Measurements from ENCODE around the gene NAV3.
A peak's percentile ranks its signal among the peaks of the same experiment; 100 is the strongest.

The NAV3 gene

GRCh38 chr12:77882709-77883108 lies 52.0 kb downstream of the NAV3 start:
- no peaks in the 10 kb centered on the region for H3K36me3 Mint-ChIP-seq
- H3K9me3 Mint-ChIP-seq, result peaks cover 8% of the 10 kb centered on the region
- H3K4me1 Mint-ChIP-seq, result no peaks in the 10 kb centered on the region
- H3K4me3 Mint-ChIP-seq, result no peak overlapping the region
- CTCF ChIA-PET, result no interaction called here
- no peaks in the 10 kb centered on the region for H3K27me3 Mint-ChIP-seq
- no peak for DNase-seq
- no peak overlapping the region for H3K27ac Mint-ChIP-seq

DNA sequence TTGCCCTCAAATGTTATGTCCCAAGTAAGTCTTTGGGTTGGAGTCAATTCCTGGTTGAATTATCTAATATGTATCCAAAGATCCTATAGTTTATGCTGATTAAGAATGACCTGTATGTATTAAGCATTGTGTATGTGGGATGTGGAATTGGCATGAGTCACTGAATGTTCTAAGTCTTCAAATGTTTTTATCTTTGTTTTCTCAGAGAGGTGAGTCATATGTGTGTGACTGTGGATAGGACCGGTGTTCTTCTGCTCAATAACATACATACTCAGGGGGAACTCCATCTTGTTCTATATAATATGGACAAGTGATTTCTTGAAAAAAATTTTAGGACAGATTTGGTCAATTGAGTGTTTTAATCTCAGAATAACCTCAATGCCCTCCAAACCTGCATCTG lies 57.9 kb downstream of the NAV3 start:
- CTCF ChIA-PET, result no interaction called here
- no peaks in the 10 kb centered on the region for H3K36me3 Mint-ChIP-seq
- no peaks in the 10 kb centered on the region for H3K4me1 Mint-ChIP-seq
- DNase-seq, result no peak
- H3K9me3 Mint-ChIP-seq, result no peaks in the 10 kb centered on the region
- H3K4me3 Mint-ChIP-seq, result no peak overlapping the region
- no peaks in the 10 kb centered on the region for H3K27me3 Mint-ChIP-seq
- no peak overlapping the region for H3K27ac Mint-ChIP-seq

DNA sequence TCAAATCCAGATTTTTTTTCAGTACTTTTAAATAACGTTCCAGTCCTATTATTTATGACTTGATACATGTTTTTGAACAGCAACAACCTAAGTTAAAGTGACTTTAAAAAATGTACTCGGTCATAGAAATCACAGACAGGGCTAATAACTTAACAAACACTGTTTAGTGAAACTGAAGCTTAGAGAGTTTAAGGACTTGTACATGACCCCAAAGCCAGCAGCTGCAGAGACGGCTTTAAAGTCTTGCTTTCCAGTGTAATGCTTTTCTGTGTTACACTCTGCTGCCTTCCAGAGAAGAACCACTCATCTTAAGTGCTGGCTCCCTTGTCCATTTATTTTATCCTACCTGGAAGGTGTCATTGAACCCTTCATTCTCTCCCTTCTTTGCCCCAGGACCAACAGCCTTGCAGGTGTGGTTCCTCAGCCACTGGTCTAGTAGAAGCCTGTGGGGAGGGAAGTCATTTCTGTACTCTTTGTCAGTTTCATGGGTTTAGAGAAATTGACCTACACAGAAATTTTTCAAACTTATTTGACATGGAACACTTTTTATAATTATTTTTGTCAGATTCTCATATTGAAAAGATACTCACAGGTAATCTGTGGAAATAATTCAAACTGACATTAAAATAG lies 60.9 kb downstream of the NAV3 start:
- no peaks in the 10 kb centered on the region for H3K36me3 Mint-ChIP-seq
- H3K27ac Mint-ChIP-seq, result no peak overlapping the region

DNA sequence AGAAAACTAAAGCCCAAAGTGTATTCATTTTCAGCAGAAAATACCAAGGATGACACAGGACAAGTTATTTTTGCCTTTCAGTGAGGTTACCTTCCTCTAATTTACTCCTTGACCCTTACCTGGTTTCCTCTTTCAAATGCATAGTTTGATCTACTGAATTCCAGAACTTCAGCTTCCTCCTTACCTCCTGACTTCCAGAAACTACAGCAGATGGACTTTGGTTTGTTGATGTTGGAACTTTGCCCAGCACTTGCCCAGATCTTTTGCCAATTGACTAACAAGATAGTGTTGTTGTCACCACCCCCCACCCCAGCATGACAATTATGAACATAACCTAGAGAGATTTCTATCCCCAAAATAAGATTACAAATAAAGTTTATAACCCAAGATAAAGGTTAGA lies 63.2 kb downstream of the NAV3 start:
- Mint-ChIP-seq H3K27me3 (no peaks in the 10 kb centered on the region), H3K36me3 (no peaks in the 10 kb centered on the region), H3K27ac (no peak overlapping the region), H3K9me3 (no peaks in the 10 kb centered on the region), H3K4me3 (no peak overlapping the region), H3K4me1 (no peaks in the 10 kb centered on the region)
- DNase-seq, result no peak
- CTCF ChIA-PET, result no interaction called here

More for the DNA sequence above, 60.9 kb downstream of the NAV3 start:
- Mint-ChIP-seq H3K4me1 (no peaks in the 10 kb centered on the region), H3K27me3 (no peaks in the 10 kb centered on the region), H3K4me3 (no peak overlapping the region), H3K9me3 (no peaks in the 10 kb centered on the region)
- CTCF ChIA-PET, result no interaction called here
- DNase-seq, result no peak

- no peaks in the 10 kb centered on the region for H3K27me3 Mint-ChIP-seq
These were observed 63.9 kb downstream of the NAV3 start for GRCh38 chr12:77894556-77894955.

GRCh38 chr12:77895699-77896098 lies 65.0 kb downstream of the NAV3 start:
- no peaks in the 10 kb centered on the region for H3K36me3 Mint-ChIP-seq
- no peak overlapping the region for H3K4me3 Mint-ChIP-seq
- H3K27ac Mint-ChIP-seq, result no peak overlapping the region
- H3K9me3 Mint-ChIP-seq, result no peaks in the 10 kb centered on the region
- no peaks in the 10 kb centered on the region for H3K27me3 Mint-ChIP-seq
- CTCF ChIA-PET, result no interaction called here
- DNase-seq, result no peak
- no peaks in the 10 kb centered on the region for H3K4me1 Mint-ChIP-seq

More at GRCh38 chr12:77894556-77894955, 63.9 kb downstream of the NAV3 start:
- no peaks in the 10 kb centered on the region for H3K36me3 Mint-ChIP-seq
- H3K4me3 Mint-ChIP-seq, result no peak overlapping the region
- H3K27ac Mint-ChIP-seq, result no peak overlapping the region
- CTCF ChIA-PET, result interaction anchor here (0.7 kb wide), 1 partner anchor 270 kb away, joined by 3 read pairs; no protein-coding TSS in a partner anchor
- no peaks in the 10 kb centered on the region for H3K4me1 Mint-ChIP-seq
- H3K9me3 Mint-ChIP-seq, result no peaks in the 10 kb centered on the region
- DNase-seq, result no peak

GRCh38 chr12:77907936-77908335 lies 77.2 kb downstream of the NAV3 start:
- no peaks in the 10 kb centered on the region for H3K36me3 Mint-ChIP-seq
- no peak overlapping the region for H3K27ac Mint-ChIP-seq
- peaks cover 11% of the 10 kb centered on the region for H3K9me3 Mint-ChIP-seq
- CTCF ChIA-PET, result no interaction called here
- no peaks in the 10 kb centered on the region for H3K27me3 Mint-ChIP-seq
- no peaks in the 10 kb centered on the region for H3K4me1 Mint-ChIP-seq
- no peak for DNase-seq
- no peak overlapping the region for H3K4me3 Mint-ChIP-seq

GRCh38 chr12:77914081-77914488 lies 83.4 kb downstream of the NAV3 start:
- DNase-seq, result no peak
- CTCF ChIA-PET, result no interaction called here
- Mint-ChIP-seq H3K36me3 (no peaks in the 10 kb centered on the region), H3K27me3 (no peaks in the 10 kb centered on the region), H3K4me3 (no peak overlapping the region), H3K27ac (no peak overlapping the region), H3K4me1 (no peaks in the 10 kb centered on the region), H3K9me3 (peaks cover 6% of the 10 kb centered on the region)

GRCh38 chr12:77915071-77915600 lies 84.4 kb downstream of the NAV3 start:
- Mint-ChIP-seq H3K9me3 (peaks cover 4% of the 10 kb centered on the region), H3K27ac (no peak overlapping the region), H3K27me3 (no peaks in the 10 kb centered on the region), H3K36me3 (no peaks in the 10 kb centered on the region), H3K4me1 (no peaks in the 10 kb centered on the region), H3K4me3 (no peak overlapping the region)
- DNase-seq, result no peak
- CTCF ChIA-PET, result no interaction called here

- CTCF ChIA-PET, result no interaction called here
- Mint-ChIP-seq H3K36me3 (no peaks in the 10 kb centered on the region), H3K4me1 (no peaks in the 10 kb centered on the region), H3K27ac (no peak overlapping the region), H3K9me3 (no peaks in the 10 kb centered on the region), H3K27me3 (no peaks in the 10 kb centered on the region), H3K4me3 (no peak overlapping the region)
- no peak for DNase-seq
These were observed 85.6 kb downstream of the NAV3 start for GRCh38 chr12:77916276-77916675.

DNA sequence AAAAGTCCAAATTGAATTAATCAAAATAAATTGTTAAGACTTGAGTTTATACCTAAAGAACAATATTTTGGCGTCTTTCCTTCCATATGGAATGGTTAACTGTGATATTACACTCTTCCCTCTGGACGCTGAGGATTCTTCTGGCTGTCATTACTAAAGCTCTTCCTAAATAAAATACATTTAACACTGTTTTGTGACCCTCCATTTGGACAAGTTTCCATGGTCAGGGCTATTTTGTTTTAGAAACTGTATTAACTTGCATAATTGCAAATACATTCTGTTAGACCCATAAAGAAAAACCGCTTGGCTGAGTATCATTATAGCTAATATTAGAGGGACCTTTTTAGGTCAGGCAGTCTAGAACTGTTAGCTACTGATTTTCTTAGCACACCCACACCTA lies 87.4 kb downstream of the NAV3 start:
- H3K27ac Mint-ChIP-seq, result no peak overlapping the region
- CTCF ChIA-PET, result no interaction called here
- H3K9me3 Mint-ChIP-seq, result no peaks in the 10 kb centered on the region

DNA sequence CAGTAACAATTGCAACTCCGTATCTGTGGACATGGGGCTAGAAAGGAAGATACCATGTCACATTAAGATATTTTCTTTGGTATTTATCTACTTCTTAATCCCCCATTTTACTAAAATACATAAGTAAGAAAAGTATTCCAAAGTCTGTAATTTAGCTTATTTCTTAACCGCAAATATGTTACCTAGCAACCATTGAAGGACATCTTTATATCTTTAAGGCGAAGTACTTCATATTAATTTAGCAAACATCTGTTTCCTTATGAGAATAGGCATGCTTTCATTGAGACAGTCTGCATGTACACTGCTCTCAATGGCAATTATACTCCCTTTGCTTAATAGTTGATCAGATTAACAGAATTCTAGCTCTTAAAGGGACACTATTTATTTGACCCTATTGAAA lies 88.8 kb downstream of the NAV3 start:
- Mint-ChIP-seq H3K36me3 (no peaks in the 10 kb centered on the region), H3K27ac (no peak overlapping the region), H3K27me3 (no peaks in the 10 kb centered on the region), H3K4me3 (no peak overlapping the region), H3K9me3 (no peaks in the 10 kb centered on the region), H3K4me1 (no peaks in the 10 kb centered on the region)
- DNase-seq, result no peak
- CTCF ChIA-PET, result no interaction called here

More for the DNA sequence above, 87.4 kb downstream of the NAV3 start:
- Mint-ChIP-seq H3K27me3 (no peaks in the 10 kb centered on the region), H3K4me1 (no peaks in the 10 kb centered on the region), H3K4me3 (no peak overlapping the region), H3K36me3 (no peaks in the 10 kb centered on the region)
- no peak for DNase-seq

DNA sequence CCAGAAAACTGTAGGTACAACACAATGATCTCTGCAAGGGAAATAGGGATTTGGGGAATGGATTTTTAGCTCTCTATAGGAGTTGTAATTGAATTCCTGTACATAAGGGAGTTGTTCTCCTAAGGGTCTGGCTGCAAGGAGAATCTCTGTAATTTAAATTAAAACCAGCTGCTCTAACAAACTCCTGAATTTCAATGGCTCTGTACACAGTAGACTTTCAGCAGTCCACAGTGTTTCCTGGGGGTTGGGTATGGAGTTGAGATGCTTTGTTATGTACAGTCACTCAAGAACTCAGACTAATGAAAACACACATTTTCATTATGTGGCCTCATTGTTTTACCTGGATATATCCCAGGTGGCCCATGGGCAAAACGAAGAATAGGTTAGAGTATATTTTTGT lies 93.2 kb downstream of the NAV3 start:
- H3K27ac Mint-ChIP-seq, result no peak overlapping the region
- no peaks in the 10 kb centered on the region for H3K9me3 Mint-ChIP-seq
- no peaks in the 10 kb centered on the region for H3K4me1 Mint-ChIP-seq
- no peak overlapping the region for H3K4me3 Mint-ChIP-seq
- CTCF ChIA-PET, result no interaction called here
- no peak for DNase-seq
- H3K27me3 Mint-ChIP-seq, result no peaks in the 10 kb centered on the region
- H3K36me3 Mint-ChIP-seq, result no peaks in the 10 kb centered on the region

DNA sequence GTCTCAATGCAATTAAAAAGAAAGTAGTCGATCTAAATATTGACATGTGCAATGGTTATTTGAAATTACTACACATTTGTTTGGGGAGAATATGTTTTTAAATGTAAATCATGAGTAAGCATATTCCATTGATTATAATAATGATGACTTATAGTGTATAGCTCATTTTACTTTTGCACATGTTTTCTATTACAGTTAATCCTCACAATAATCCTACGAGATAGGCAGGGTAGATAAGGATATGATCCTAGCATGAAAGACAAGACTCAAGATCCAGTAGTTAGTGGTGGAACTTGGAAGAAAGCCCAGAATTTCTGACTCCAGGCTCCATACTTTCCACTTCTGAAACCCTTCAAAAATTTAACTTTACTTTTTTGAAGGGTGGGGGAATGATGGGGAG lies 94.0 kb downstream of the NAV3 start:
- H3K9me3 Mint-ChIP-seq, result no peaks in the 10 kb centered on the region
- H3K4me3 Mint-ChIP-seq, result no peak overlapping the region
- H3K27me3 Mint-ChIP-seq, result no peaks in the 10 kb centered on the region
- no peak overlapping the region for H3K27ac Mint-ChIP-seq
- H3K36me3 Mint-ChIP-seq, result no peaks in the 10 kb centered on the region
- H3K4me1 Mint-ChIP-seq, result no peaks in the 10 kb centered on the region
- no peak for DNase-seq
- CTCF ChIA-PET, result no interaction called here

GRCh38 chr12:77925536-77926108 lies 94.9 kb downstream of the NAV3 start:
- no peaks in the 10 kb centered on the region for H3K27me3 Mint-ChIP-seq
- H3K4me3 Mint-ChIP-seq, result no peak overlapping the region
- CTCF ChIA-PET, result interaction anchor here (1.4 kb wide), 1 partner anchor 9 kb away, joined by 3 read pairs; no protein-coding TSS in a partner anchor
- no peak overlapping the region for H3K27ac Mint-ChIP-seq
- H3K36me3 Mint-ChIP-seq, result no peaks in the 10 kb centered on the region
- H3K4me1 Mint-ChIP-seq, result no peaks in the 10 kb centered on the region
- peak; percentile 37 for DNase-seq
- H3K9me3 Mint-ChIP-seq, result no peaks in the 10 kb centered on the region

Data from activated naive CD4-positive, alpha-beta T cell treated with anti-CD3 and anti-CD28 coated beads, Interleukin-2, amount 10 ng/mL, durations not matched to agents 7 days and 5 days (primary cell).